Neural crest cell (in vitro differentiated cells): ENCODE measurements around the gene NLN. TPM values are rescaled to one million over a fixed set of nuclear protein-coding genes. Genes with fewer than 3 reads are reported as not detected.
A peak's percentile ranks its signal among the peaks of the same experiment; 100 is the strongest.

Experiments
- DNase-seq: peaks from one replicate; pipeline ENCODE4 v3.0.0; 2021; ENCODE audit warnings: low read depth, mixed read lengths, low spot score
- H3K27ac Mint-ChIP-seq: one replicate; pipeline ENCODE4 v1.8.0; 2021; ENCODE audit warnings: mild to moderate bottlenecking, mixed read lengths; ENCODE audit not compliant: unreplicated experiment
- H3K27me3 Mint-ChIP-seq: 2 replicates; pipeline ENCODE4 v1.8.0; 2021; ENCODE audit warnings: low read depth, mild to moderate bottlenecking, mixed read lengths
- H3K36me3 Mint-ChIP-seq: 2 replicates; pipeline ENCODE4 v1.8.0; 2021; ENCODE audit warnings: low read depth, mild to moderate bottlenecking, mixed read lengths
- H3K4me1 Mint-ChIP-seq: 2 replicates; pipeline ENCODE4 v1.8.0; 2021; ENCODE audit warnings: mixed read lengths
- H3K4me3 Mint-ChIP-seq: one replicate; pipeline ENCODE4 v1.8.0; 2021; ENCODE audit warnings: mild to moderate bottlenecking, mixed read lengths
- H3K9me3 Mint-ChIP-seq: 2 replicates; pipeline ENCODE4 v1.8.0; 2021; ENCODE audit warnings: mixed read lengths
- total RNA-seq: library from RNA; stranded (reverse); gene quantifications from 2 replicates; pipeline ENCODE4 v1.2.1, GENCODE V29; 2021
- TF ChIP-seq, protein P1 (sequence below): fragments of 200-600 bp; sonication (generic); conservative IDR thresholded peaks from 2 replicates; pipeline ENCODE4 v1.5.0; 2021; ENCODE audit warnings: antibody characterized with exemption, mild to moderate bottlenecking

Gene NLN
- total RNA-seq, 1 donor from 2014 or later, result 51.7 TPM

DNA sequence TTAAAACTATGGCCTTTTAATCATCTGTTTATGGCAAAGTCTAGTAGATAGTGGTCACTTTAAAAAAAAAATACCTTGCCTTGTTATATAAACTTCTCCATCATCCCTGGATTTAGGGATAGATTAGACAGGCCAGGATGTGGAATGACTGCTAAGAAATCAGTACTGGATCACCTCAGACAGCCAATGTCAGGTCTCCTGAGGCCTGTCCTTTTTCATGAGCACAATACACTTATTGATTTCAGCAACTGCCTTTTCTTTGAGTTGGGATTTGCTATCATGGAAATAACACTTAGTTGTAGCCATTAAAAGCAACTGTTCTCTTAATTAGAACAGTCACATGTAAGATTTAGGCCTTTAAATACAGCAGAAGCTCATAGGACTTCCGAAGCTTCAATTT is 77.9 kb downstream of the NLN start:
- TF ChIP-seq, protein P1, sequence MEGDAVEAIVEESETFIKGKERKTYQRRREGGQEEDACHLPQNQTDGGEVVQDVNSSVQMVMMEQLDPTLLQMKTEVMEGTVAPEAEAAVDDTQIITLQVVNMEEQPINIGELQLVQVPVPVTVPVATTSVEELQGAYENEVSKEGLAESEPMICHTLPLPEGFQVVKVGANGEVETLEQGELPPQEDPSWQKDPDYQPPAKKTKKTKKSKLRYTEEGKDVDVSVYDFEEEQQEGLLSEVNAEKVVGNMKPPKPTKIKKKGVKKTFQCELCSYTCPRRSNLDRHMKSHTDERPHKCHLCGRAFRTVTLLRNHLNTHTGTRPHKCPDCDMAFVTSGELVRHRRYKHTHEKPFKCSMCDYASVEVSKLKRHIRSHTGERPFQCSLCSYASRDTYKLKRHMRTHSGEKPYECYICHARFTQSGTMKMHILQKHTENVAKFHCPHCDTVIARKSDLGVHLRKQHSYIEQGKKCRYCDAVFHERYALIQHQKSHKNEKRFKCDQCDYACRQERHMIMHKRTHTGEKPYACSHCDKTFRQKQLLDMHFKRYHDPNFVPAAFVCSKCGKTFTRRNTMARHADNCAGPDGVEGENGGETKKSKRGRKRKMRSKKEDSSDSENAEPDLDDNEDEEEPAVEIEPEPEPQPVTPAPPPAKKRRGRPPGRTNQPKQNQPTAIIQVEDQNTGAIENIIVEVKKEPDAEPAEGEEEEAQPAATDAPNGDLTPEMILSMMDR, result no peak
- H3K27ac Mint-ChIP-seq, result peak overlapping the region; percentile 8
- DNase-seq, result no peak
- H3K4me1 Mint-ChIP-seq, result peaks cover 22% of the 10 kb centered on the region
- H3K9me3 Mint-ChIP-seq, result peaks cover 2% of the 10 kb centered on the region
- no peak overlapping the region for H3K4me3 Mint-ChIP-seq
- H3K27me3 Mint-ChIP-seq, result no peaks in the 10 kb centered on the region
- H3K36me3 Mint-ChIP-seq, result peaks cover 33% of the 10 kb centered on the region

DNA sequence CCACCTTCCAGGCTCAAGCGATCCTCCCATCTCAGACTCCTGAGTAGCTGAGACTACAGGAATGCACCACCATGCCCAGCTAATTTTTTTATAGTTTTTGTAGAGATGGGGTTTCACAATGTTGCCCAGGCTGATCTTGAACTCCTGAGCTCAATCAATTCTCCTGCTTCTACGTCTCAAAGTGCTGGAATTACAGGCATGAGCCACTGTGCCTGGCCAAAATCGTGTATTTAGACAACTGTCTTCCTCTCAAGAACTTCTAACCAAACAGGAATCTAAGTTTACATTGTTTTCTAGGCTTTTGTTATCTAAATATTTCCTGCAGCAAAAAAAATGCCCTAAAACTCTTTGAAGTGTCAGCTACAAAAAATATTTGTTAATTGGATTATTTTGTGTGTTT is 78.8 kb downstream of the NLN start:
- H3K9me3 Mint-ChIP-seq, result peaks cover 2% of the 10 kb centered on the region
- no peak overlapping the region for H3K27ac Mint-ChIP-seq

DNA sequence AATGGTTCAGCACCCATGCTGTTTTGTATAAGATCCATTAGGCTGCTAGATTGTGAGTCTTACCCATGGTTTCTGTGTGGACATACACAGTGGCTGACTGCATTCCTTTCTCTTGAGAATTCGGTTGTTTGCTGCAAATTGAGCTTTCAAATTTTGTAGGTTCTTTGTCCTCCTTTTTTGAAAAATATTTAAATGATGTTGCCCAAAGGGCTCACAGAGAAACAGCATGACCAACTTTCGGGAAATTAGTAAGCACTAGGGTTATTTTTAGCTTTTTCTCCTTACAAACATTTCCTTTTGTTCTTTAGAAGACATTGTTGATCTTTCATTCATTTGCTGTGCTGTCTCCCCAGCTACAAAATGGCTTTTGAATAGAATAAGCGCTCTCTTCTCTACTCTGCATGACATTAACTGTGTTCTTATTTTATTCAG is 79.4 kb downstream of the NLN start:
- Mint-ChIP-seq H3K4me1 (peaks cover 22% of the 10 kb centered on the region), H3K9me3 (peaks cover 2% of the 10 kb centered on the region), H3K4me3 (no peak overlapping the region), H3K27me3 (no peaks in the 10 kb centered on the region), H3K27ac (peak overlapping the region; percentile 63), H3K36me3 (peaks cover 48% of the 10 kb centered on the region)
- TF ChIP-seq, protein P1, result no peak
- no peak for DNase-seq

More for the DNA sequence above, 78.8 kb downstream of the NLN start:
- Mint-ChIP-seq H3K4me1 (peaks cover 22% of the 10 kb centered on the region), H3K36me3 (peaks cover 42% of the 10 kb centered on the region), H3K27me3 (no peaks in the 10 kb centered on the region), H3K4me3 (no peak overlapping the region)
- TF ChIP-seq, protein P1, result no peak
- DNase-seq, result no peak

DNA sequence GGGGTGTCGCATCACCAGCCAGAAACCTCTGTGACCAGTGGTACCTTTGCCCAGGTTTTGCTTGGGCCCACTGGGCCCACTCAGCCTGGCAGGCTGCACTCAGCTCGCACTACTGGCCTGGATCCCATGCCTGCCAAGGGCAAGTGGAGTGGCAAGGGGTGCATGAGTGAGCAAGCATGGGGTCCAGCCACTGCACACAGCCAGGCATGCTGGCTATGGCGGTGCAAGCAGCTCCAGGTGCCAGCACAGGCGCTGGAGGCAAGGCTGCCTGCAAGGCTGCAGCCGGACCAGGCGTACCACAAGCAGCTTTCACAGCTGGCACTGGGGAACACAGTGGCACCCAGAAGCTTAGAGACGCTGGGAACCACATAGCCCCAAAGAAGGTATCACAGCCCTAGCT is 80.1 kb downstream of the NLN start:
- no peak for DNase-seq
- peaks cover 2% of the 10 kb centered on the region for H3K9me3 Mint-ChIP-seq
- H3K27ac Mint-ChIP-seq, result no peak overlapping the region
- H3K36me3 Mint-ChIP-seq, result peaks cover 50% of the 10 kb centered on the region
- TF ChIP-seq, protein P1, result no peak
- no peaks in the 10 kb centered on the region for H3K27me3 Mint-ChIP-seq
- H3K4me3 Mint-ChIP-seq, result no peak overlapping the region
- peaks cover 22% of the 10 kb centered on the region for H3K4me1 Mint-ChIP-seq

DNA sequence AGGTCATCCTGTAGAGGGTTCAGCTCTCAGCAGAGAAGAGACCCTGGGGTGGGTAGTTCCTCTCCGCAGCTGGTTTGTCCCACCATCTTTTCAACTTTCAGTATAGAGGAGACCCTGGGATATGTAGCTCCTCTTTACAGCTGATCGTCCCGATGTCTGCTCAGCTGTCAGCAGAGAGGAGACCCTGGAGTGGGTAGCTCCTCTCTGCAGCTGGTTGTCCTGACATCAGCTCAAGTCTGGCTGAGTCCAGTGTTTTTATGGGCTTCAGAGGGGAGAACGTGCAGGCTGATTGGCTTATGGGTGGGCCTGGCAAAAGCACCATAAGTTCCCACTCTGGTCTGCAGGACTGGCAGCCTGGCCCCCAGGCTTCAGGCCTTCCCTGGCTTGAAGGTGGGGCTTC is 80.8 kb downstream of the NLN start:
- Mint-ChIP-seq H3K4me3 (no peak overlapping the region), H3K27me3 (no peaks in the 10 kb centered on the region), H3K9me3 (peaks cover 2% of the 10 kb centered on the region), H3K27ac (no peak overlapping the region), H3K4me1 (peaks cover 23% of the 10 kb centered on the region), H3K36me3 (peaks cover 45% of the 10 kb centered on the region)
- no peak for DNase-seq
- TF ChIP-seq, protein P1, result no peak
